GM21528 (cell line): ENCODE data around the gene GPT2.
A peak's percentile ranks its signal among the peaks of the same experiment; 100 is the strongest.
"Not testable (repeated sequence)": the region's sequence is repeated elsewhere in the genome, so short reads cannot be mapped to it uniquely, and the experiment has no call there.

ENCODE experiments used
- ATAC-seq: cut with Tn5 transposase; IDR thresholded peaks from one replicate; pipeline ENCODE4 v1.9.1; 2021; ENCODE audit warnings: mild to moderate bottlenecking, moderate library complexity; ENCODE audit not compliant: unreplicated experiment, low FRiP score

Gene GPT2

DNA sequence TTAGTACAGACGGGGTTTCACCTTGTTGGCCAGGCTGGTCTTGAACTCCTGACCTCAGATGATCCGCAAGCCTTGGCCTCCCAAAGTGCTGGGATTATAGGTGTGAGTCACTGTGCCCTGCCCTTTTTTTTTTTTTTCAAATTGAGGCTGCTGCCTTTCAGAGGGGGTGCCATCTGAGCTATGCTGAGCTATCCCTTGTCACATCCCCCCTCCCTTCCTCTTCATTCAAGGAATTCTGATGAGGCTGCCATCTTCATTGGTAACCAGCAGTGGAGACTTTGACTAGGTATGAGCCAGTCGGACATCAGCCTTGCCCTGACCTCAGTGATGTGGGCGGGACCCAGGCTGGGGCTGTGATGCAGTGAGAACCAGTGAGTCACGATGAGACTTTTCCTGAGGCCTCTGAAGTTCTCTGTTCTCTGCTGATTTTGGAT lies 24.4 kb upstream of the GPT2 start:
- no peak for ATAC-seq

DNA sequence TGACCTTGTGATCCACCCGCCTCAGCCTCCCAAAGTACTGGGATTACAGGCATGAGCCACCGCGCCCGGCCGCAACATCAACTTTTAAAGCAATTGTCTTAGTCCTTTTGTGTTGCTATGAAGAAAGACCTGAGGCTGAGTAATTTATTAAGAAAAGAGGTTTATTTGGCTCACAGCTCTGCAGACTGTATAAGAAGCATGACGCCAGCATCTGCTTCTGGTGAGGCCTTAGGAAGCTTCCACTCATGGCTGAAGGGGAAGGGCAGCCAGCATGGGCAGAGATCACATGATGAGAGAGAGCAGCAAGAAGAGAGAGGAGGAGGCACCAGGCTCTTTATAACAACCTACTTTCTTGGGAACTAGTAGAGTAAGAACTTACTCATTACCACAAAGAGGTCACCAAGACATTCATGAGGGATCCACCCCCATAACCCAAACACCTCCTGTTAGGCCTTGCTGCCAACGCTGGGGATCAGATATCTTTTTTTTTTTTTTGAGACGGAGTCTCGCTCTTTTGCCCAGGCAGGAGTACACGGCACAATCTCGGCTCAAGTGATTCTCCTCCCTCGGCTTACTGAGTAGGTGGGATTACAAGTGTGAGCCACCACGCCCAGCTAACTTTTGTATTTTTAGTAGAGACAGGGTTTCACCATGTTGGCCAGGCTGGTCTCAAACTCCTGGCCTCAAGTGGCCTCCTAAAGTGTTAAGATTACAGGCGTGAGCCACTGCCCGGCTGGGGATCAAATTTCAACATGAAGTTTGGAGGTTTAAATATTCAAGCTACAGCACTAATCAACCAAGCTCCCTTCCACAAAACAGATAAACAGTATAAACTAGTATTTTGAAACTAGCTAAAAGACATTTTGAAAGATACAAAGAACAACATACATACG lies 21.4 kb upstream of the GPT2 start:
- ATAC-seq, result no peak

DNA sequence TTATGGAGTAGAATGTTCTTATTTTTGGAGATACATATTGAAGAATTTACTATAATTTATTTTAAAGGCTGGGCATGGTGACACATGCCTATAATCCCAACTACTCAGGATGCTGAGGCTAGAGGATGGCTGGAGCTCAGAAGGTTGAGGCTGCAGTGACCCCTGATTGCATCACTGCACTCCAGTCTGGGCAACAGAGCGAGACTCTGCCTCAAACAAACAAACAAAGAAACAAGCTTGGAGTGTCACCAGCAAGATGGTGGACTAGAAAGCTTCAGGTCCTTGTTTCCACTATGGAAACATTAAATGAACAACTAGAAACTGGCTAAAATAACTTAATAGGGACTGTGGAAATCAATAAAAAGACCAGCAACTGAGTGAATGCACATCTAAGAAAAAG lies 17.9 kb upstream of the GPT2 start:
- no peak for ATAC-seq

DNA sequence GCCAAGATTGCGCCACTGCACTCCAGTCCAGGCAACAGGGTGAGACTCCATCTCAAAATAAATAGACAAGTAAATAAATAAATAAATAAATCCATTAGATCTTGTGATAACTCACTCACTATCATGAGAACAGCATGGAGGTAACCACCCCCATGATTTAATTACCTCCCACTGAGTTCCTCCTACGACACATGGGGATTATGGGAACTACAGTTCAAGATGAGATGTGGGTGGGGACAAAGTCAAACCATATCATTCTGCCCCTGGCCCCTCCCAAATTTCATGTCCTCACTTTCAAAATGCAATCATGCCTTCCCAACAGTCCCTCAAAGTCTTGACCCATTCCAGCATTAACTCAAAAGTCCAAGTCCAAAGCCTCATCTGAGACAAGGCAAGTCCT lies 16.7 kb upstream of the GPT2 start:
- not testable (repeated sequence) for ATAC-seq

DNA sequence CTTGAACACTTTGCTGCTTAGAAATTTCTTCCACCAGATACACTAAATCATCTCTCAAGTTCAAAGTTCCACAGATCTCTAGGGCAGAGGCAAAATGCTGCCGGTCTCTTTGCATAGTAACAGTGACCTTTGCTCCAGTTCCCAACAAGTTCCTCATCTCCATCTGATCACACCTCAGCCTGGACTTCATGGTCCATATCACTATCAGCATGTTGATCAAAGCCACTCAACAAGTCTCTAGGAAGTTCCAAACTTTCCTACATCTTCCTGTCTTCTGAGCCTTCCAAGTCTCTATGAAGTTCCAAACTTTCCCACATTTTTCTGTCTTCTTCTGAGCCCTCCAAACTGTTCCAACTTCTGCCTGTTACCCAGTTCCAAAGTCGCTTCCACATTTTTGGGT lies 15.3 kb upstream of the GPT2 start:
- not testable (repeated sequence) for ATAC-seq

DNA sequence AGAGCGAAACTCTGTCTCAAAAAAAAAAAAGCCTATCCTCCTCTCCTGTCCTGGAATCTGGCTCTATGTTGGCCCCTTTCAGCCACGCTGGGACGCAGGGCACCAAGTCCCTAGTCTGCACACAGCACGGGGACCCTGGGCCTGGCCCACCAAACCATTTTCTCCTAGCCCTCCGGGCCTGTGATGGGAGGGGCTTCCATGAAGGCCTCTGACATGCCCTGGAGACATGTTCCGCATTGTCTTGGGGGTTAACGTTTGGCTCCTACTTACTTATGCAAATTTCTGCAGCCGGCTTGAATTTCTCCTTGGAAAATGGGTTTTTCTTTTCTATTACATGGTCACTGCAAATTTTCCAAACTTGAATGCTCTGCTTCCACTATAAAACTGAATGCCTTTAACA lies 12.6 kb upstream of the GPT2 start:
- ATAC-seq, result no peak

DNA sequence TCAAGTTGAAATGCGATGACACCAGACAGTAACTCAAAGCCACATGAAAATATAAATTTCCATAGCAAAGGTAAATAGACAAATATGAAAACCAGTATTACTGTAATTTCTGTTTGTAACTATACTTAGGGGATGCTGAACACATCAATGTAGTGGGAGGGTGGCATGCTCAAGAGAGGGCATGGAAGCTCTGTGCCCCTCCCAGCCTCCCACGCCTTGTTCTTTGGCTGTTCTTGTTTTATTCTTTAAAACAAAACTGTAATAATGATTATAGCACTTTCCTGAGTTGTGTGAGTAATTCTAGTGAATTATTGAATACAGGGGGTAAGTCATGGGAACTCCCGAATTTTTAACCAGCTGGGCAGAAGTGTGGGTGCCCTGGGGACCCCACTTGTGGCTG lies 11.0 kb upstream of the GPT2 start:
- ATAC-seq, result no peak

DNA sequence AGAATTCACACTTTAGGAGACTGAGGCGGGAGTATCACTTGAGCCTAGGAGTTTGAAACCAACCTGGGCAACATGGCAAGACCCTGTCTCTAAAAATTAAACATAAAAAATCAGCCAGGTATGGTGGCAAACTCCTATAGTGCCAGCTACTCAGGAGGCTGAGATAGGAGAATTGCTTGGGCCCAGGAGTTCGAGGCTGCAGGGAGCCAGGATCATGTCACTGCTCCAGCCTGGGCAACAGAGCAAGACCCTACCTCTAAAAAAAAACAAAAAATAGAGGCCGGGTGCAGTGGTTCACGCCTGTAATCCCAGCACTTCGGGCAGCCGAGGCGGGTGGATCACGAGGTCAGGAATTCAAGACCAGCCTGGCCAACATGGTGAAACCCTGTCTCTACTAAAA lies 8.9 kb upstream of the GPT2 start:
- no peak for ATAC-seq

DNA sequence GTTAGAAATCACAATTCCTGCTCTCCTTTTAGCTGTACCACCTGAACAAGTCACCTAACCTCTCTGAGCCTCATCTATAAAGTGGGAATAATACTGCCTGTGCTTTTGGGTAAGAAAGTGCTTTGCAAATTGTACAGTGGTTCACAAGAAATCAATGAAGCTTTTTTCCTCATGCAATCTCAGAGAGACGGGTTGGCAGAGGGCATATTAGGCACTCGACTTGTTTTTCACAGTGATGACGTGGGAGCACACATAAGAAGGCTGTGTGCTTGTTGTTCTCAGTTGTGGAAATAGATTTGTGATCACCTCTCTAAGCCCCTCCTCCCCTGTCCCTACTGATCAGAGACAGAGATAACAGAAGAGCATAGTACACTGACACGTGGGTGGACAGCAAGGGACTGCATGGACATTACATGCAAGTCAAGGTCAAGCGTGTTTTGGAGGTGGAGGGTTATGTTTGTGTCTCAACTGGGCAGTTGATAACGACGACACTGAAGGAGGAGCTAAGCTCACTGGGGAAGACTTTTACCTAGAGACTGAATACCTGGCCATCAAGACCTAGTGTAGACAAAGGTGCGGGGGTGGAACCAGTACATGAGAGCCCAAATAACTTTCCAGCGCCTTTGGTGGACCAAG lies 1.7 kb upstream of the GPT2 start:
- no peak for ATAC-seq

DNA sequence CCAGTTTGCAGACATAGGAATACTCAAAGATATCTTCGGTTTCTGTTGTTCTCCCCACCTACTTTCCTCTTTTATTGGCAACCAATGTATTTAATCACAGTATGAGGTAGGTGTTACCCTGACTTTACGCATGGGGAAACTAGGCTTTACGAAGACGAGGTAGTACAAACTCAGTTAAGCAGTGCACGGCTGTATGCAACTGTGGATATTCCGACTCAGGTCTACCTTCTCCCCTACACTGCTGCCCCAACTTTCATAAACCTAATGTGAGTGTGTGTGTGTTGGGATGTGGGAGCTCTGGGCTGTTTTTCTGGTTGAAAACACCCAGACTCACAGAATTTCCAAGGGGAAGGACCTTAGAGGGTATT lies 1.2 kb upstream of the GPT2 start:
- no peak for ATAC-seq

DNA sequence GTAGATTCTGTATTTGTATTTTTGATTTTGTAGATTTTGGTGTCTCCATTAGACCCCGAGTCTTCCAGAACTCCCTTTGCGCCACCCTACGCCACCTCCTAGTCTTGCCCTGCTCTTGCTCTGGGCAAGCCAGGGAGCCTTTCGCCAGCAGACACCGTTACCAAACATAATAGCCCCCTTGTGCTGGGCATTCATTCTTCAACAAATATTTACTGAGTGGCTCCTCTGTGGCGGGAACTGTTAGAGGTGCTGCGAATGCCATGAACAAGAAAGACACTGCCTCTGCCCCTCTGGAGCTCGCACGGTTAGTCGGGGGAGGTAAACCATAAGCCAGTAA lies 841 bp upstream of the GPT2 start:
- no peak for ATAC-seq

DNA sequence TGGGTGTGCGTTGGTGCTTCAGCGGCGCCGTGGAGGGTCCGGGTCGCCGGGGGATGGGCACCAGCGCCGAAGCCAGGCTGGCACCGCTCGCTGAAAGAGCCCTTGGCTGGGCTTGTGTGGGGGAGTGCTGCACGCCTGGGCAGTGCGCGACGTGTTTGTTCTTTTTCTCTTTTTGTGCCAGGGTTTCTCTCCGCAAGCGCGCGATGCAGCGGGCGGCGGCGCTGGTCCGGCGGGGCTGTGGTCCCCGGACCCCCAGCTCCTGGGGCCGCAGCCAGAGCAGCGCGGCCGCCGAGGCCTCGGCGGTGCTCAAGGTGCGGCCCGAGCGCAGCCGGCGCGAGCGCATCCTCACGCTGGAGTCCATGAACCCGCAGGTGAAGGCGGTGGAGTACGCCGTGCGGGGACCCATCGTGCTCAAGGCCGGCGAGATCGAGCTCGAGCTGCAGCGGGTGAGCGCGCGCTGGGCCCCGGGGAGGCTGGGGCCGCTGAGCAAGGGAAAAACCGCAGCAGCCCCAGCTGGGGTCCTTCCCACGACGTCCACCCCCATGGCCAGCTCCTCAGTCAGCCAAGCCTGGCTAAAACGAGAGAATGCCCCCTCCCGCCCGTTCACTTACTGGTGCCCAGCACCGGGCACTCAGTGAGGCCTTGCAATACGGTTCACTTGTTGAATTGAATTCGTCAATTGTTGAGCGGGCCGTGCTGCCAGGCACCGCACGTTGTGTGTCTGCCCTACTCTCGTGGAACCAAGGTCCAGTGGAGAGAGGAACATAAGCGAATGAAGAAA lies 541 bp downstream of the GPT2 start:
- ATAC-seq, result peak; percentile 37

DNA sequence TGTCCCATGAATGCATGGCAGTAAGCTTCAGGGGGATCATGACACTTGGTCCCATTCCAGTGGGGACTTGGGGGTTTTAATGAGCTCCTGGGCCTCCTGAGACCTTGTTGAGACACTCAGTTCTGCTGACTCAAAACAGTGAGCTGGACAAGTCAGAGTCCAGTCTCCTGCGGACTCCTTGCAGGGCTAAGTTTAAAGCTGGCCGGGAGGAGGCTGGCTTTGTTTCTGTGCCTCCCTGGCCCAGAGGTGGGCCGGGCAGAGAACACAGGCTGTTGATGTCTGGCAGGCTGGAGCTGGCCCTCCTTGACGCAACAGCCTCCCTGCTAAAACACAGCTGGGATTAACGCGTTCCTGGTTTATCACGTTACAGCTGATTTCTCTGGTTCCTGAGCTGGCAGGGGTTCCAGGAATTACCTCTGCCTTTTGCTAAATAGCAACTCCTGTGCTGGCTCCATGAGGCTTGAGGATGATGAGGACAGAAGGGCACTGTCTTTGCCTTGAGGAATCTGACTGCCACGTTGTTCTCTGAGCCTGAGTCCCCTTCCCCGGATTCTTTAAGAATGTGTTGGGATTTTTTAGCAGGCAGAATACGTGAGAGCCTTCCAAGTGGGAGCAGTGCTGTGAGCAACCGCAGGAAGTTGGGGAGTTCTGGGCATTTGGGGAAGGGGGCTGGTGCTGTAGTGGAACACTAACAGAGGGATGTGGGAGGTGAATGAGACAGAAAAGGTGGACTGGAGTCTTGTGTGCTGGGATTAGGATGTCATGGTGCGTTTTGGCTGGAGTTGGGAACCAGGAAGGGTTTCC lies 2.0 kb downstream of the GPT2 start:
- ATAC-seq, result no peak

DNA sequence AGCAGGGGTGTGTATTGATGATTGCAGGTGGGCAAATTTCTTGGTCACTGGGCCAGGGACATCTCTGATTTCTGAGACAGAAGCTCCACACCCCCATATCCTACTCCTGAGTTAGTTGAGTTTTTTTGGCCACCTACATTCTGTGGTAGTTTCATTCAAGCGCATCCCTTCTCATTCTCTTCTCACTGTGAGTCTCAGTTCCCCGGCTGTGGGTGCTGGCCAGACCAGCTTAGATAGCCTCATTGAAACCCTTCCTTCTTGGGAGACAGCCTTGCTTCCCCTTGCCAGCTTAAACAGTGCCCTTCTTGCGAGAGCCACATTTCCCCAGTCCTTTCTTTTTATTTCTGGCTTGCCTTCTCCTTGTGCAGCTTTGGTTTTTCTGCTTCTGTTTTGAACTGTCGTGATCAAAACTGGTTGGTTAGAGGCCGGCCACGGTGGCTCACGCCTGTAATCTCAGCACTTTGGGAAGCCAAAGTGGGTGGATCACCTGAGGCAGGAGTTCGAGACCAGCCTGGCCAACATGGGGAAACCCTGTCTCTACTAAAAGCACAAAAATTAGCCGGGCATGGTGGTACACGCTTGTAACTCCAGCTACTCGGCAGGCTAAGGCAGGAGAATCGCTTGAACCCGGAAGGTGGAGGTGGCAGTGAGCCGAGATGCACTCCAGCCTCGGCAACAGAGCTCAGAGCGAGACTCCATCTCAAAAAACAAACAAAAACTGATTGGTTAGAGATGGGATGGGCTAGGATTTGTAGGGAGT lies 2.8 kb downstream of the GPT2 start:
- no peak for ATAC-seq

DNA sequence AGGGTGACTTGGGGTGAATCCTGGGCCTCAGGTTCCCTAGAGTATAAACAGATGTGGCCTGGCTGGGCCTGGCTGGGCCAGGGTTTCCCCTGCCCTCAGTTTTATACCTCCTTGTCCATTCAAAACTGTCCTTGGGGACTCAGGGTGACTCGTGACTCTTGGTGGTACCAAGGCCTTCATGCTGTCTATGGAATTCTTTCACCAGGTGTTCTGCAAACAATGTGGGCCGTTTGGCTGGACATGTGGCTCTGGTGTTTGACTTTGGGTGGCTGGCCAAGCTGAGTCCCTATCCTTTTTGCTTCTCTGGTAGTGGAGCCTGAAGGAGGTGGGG lies 3.3 kb downstream of the GPT2 start:
- ATAC-seq, result no peak

DNA sequence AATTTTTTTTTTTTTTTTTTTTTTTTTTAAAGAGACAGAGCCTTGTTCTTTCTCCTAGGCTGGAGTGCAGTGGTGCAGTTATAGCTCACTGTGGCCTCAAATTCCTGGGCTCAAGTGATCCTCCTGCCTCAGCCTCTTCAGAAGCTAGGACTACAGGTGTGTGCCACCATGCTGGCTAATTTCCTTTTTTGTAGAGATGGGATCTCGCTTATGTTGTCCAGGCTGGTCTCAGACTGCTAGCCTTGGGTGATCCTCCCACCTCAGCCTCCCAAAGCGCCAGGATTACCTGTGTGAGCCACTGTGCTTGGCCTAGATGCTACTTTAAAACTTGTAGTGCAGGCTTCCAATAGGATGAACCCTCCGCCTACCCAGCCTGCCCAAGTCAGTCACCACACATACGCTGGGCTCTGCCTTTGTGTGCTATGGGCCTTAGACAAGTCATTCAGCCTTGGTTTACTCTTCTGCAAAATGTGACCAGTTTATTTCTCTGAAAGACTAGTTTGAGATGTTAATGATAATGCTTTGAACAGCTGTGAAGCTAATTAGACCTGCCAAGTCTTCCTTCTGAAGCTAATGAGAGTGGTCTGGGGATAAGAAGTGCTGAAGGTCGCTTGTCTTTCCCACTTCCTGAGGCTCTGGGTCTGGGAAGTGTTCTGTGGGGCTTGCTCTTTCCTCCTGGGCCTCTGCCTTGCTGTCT lies 5.2 kb downstream of the GPT2 start:
- no peak for ATAC-seq

DNA sequence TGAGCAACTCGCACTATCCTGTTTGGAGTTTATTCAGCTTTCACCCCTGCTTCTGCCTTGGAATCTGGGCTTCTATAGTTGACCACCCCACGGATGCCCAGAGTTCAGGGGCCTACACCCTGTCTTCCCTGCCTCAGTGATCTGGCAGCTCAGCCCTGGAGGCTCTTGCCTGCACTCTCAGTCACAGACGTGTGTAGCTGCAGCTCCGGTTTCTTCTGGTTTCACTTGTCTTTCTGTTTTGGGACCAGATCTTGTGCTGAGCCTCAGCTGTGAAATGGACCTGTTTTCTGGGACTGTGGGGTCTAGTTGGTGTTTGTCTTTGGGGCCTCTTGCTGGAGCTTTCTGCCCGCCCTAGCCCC lies 5.8 kb downstream of the GPT2 start:
- no peak for ATAC-seq

DNA sequence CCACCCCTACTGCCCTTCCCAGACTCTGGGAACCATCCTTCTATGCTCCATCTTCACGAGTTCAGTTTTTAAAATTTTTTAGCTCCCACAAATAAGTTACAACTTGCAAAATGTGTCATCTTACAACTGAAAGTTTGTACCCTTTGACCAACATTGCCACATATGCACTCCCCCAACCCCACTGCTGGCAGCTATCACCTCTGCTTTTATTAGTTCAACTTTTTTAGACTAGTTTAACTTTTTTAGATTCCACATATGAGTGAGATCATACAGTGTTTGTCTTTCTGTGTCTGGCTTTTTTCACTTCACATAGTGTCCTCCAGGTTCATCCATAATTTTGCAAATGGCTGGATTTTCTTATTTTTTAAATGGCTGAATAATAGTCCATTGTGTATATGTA lies 7.7 kb downstream of the GPT2 start:
- no peak for ATAC-seq

DNA sequence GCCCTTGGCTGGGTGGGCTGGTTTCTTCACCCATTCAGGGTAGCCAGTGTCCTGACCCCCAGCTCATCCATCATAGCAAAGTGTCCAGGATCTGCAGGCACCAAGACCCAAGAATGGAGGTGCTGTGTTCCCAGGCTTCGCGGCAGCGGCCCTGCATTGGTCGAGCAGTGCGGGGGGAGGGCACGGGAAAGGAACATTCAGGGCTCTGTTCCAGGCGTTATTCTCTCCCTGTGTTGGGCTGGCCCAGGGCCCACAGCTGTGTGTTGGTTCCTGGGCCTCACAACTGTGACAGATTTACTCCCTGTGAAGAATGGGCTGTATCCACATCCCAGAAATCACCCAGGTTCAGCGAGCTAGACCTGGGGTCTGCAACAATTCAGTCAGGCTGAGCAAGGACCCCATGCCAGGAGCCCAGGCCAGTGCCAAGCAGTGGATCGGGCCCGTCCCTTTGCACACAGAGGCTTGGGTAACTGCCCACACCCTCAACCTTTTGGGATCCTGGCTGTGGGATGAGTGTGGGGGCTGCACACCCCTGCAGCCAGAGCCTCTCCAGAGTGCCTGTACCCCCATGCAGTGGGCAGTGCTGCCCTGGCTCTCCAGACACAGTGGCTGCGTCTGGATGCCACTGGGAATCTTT lies 10.0 kb downstream of the GPT2 start:
- ATAC-seq, result no peak
